SK-N-SH treated with all-trans-retinoic acid at 6 μM for 48 hours (cell line): ENCODE results near the gene LCE3B.

Experiments used
- ATAC-seq: fragments of 200-7000 bp; cut with Tn5 transposase; 3 replicates; pipeline ENCODE4 v1.9.1; 2020; ENCODE audit warnings: mild to moderate bottlenecking, moderate library complexity
- ARNTL ChIP-seq: fragments of 450-650 bp; formaldehyde crosslinking; IDR thresholded peaks from 2 replicates; pipeline ENCODE4 v1.5.0; 2020; ENCODE audit warnings: low read depth, mild to moderate bottlenecking, moderate library complexity, borderline replicate concordance
- BACH2 ChIP-seq: fragments of 250-450 bp; sonication (Bioruptor Pico); IDR thresholded peaks from 2 replicates; pipeline ENCODE4 v1.9.0; 2021; ENCODE audit warnings: mild to moderate bottlenecking, borderline replicate concordance
- CSDC2 ChIP-seq: fragments of 250-450 bp; sonication (Bioruptor Pico); IDR thresholded peaks from 2 replicates; pipeline ENCODE4 v1.5.0; 2020; ENCODE audit warnings: mild to moderate bottlenecking, moderate library complexity
- ESRRG ChIP-seq: fragments of 250-450 bp; sonication (Bioruptor Pico); IDR thresholded peaks from 2 replicates; pipeline ENCODE4 v1.6.1; 2021; ENCODE audit warnings: mild to moderate bottlenecking
- GLIS3 ChIP-seq: fragments of 250-450 bp; sonication (Bioruptor Pico); IDR thresholded peaks from 2 replicates; pipeline ENCODE4 v1.5.0; 2020; ENCODE audit warnings: mild to moderate bottlenecking, moderate library complexity
- ISL1 ChIP-seq: fragments of 250-450 bp; sonication (Bioruptor Pico); IDR thresholded peaks from 2 replicates; pipeline ENCODE4 v2.1.2; 2022; ENCODE audit warnings: mild to moderate bottlenecking, moderate library complexity
- OSR1 ChIP-seq: fragments of 250-450 bp; sonication (Bioruptor Pico); IDR thresholded peaks from 2 replicates; pipeline ENCODE4 v1.8.0; 2022; ENCODE audit warnings: moderate library complexity, mild to moderate bottlenecking, inconsistent platforms
- PPARA ChIP-seq: fragments of 250-450 bp; sonication (Bioruptor Pico); IDR thresholded peaks from 2 replicates; pipeline ENCODE4 v1.5.0; 2020; ENCODE audit warnings: mild to moderate bottlenecking, borderline replicate concordance
- RARB ChIP-seq: fragments of 250-450 bp; sonication (Bioruptor Pico); IDR thresholded peaks from 2 replicates; pipeline ENCODE4 v1.8.0; 2021; ENCODE audit warnings: mild to moderate bottlenecking, moderate library complexity
- SNAI2 ChIP-seq: fragments of 250-450 bp; sonication (Bioruptor Pico); IDR thresholded peaks from 2 replicates; pipeline ENCODE4 v1.5.0; 2020; ENCODE audit warnings: mild to moderate bottlenecking, moderate library complexity
- TCF4 ChIP-seq: fragments of 250-450 bp; sonication (Bioruptor Pico); IDR thresholded peaks from 2 replicates; pipeline ENCODE4 v1.8.0; 2021; ENCODE audit warnings: mild to moderate bottlenecking, moderate library complexity, borderline replicate concordance
- TOX ChIP-seq: fragments of 250-450 bp; sonication (Bioruptor Pico); IDR thresholded peaks from 2 replicates; pipeline ENCODE4 v1.8.0; 2021; ENCODE audit warnings: mild to moderate bottlenecking, moderate library complexity, borderline replicate concordance
- ZC3H10 ChIP-seq: fragments of 250-450 bp; sonication (Bioruptor Pico); IDR thresholded peaks from 2 replicates; pipeline ENCODE4 v1.5.1; 2021; ENCODE audit warnings: mild to moderate bottlenecking, moderate library complexity
- ZFP3 ChIP-seq: fragments of 250-450 bp; sonication (Bioruptor Pico); IDR thresholded peaks from 2 replicates; pipeline ENCODE4 v1.5.0; 2020; ENCODE audit warnings: mild to moderate bottlenecking, moderate library complexity
- ZFP30 ChIP-seq: fragments of 450-650 bp; formaldehyde crosslinking; IDR thresholded peaks from 2 replicates; pipeline ENCODE4 v1.5.0; 2022; ENCODE audit warnings: mild to moderate bottlenecking, moderate library complexity
- ZNF565 ChIP-seq: fragments of 450-650 bp; formaldehyde crosslinking; conservative IDR thresholded peaks from 2 replicates; pipeline ENCODE4 v1.5.0; 2020; ENCODE audit warnings: low read depth, mild to moderate bottlenecking, moderate library complexity
- ZNF70 ChIP-seq: fragments of 450-650 bp; formaldehyde crosslinking; IDR thresholded peaks from 2 replicates; pipeline ENCODE4 v1.5.0; 2020; ENCODE audit warnings: mild to moderate bottlenecking, moderate library complexity
- ZNF8 ChIP-seq: fragments of 450-650 bp; formaldehyde crosslinking; IDR thresholded peaks from 2 replicates; pipeline ENCODE4 v1.5.0; 2020; ENCODE audit warnings: mild to moderate bottlenecking, moderate library complexity
- TF ChIP-seq, protein P1 (sequence below): fragments of 250-450 bp; sonication (Bioruptor Pico); IDR thresholded peaks from 2 replicates; pipeline ENCODE4 v1.5.1; 2021; ENCODE audit warnings: mild to moderate bottlenecking, moderate library complexity
- TF ChIP-seq, protein P2 (sequence below): fragments of 250-450 bp; sonication (Bioruptor Pico); IDR thresholded peaks from 2 replicates; pipeline ENCODE4 v1.8.0; 2021; ENCODE audit warnings: low read depth, mild to moderate bottlenecking, moderate library complexity, borderline replicate concordance
- TF ChIP-seq, protein P3 (sequence below): fragments of 250-450 bp; sonication (Bioruptor Pico); IDR thresholded peaks from 2 replicates; pipeline ENCODE4 v1.5.1; 2020; ENCODE audit warnings: low read depth, mild to moderate bottlenecking, moderate library complexity
- TF ChIP-seq, protein P4 (sequence below): fragments of 250-450 bp; sonication (Bioruptor Pico); IDR thresholded peaks from 2 replicates; pipeline ENCODE4 v1.8.0; 2020; ENCODE audit warnings: mild to moderate bottlenecking, moderate library complexity, borderline replicate concordance
- TF ChIP-seq, protein P5 (sequence below): fragments of 250-450 bp; sonication (Bioruptor Pico); IDR thresholded peaks from 2 replicates; pipeline ENCODE4 v1.5.0; 2020; ENCODE audit warnings: mild to moderate bottlenecking, moderate library complexity

LCE3B gene

DNA sequence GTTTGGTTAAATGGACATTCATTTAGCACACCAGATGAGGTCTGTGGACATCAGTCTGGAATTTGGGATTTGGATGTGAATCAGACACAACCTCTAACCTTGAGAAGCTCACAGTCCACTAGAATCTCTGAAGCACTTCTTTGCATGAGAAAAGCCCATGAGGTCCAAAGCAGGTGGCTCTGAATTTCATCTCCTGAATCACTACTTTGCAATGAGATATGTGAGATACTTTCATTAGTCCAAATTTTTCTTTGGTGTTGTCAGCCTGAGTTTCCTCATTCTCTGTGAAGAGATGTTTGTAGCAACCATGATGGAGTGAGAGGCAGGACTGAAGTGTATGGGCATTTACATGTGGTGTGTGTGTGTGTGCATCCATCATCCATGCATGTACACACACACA lies 33.0 kb downstream of the LCE3B start:
- ATAC-seq: no peak
- no peak for TF ChIP-seq ZNF70
- no peak for TF ChIP-seq ZNF8 (CRISPR knock-in tag)
- TF ChIP-seq TCF4: no peak
- TF ChIP-seq ZNF565: no peak
- TF ChIP-seq OSR1 (CRISPR knock-in tag): no peak
- TF ChIP-seq RARB (CRISPR knock-in tag): no peak
- TF ChIP-seq SNAI2: no peak
- TF ChIP-seq, protein P1, sequence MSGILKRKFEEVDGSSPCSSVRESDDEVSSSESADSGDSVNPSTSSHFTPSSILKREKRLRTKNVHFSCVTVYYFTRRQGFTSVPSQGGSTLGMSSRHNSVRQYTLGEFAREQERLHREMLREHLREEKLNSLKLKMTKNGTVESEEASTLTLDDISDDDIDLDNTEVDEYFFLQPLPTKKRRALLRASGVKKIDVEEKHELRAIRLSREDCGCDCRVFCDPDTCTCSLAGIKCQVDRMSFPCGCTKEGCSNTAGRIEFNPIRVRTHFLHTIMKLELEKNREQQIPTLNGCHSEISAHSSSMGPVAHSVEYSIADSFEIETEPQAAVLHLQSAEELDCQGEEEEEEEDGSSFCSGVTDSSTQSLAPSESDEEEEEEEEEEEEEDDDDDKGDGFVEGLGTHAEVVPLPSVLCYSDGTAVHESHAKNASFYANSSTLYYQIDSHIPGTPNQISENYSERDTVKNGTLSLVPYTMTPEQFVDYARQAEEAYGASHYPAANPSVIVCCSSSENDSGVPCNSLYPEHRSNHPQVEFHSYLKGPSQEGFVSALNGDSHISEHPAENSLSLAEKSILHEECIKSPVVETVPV (CRISPR knock-in tag): no peak
- no peak for TF ChIP-seq BACH2 (CRISPR knock-in tag)
- TF ChIP-seq ZFP30 (CRISPR knock-in tag): no peak
- TF ChIP-seq PPARA (CRISPR knock-in tag): no peak
- TF ChIP-seq ZC3H10 (CRISPR knock-in tag): no peak
- TF ChIP-seq, protein P2, sequence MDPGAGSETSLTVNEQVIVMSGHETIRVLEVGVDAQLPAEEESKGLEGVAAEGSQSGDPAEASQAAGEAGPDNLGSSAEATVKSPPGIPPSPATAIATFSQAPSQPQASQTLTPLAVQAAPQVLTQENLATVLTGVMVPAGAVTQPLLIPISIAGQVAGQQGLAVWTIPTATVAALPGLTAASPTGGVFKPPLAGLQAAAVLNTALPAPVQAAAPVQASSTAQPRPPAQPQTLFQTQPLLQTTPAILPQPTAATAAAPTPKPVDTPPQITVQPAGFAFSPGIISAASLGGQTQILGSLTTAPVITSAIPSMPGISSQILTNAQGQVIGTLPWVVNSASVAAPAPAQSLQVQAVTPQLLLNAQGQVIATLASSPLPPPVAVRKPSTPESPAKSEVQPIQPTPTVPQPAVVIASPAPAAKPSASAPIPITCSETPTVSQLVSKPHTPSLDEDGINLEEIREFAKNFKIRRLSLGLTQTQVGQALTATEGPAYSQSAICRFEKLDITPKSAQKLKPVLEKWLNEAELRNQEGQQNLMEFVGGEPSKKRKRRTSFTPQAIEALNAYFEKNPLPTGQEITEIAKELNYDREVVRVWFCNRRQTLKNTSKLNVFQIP (CRISPR knock-in tag): no peak
- TF ChIP-seq, protein P3, sequence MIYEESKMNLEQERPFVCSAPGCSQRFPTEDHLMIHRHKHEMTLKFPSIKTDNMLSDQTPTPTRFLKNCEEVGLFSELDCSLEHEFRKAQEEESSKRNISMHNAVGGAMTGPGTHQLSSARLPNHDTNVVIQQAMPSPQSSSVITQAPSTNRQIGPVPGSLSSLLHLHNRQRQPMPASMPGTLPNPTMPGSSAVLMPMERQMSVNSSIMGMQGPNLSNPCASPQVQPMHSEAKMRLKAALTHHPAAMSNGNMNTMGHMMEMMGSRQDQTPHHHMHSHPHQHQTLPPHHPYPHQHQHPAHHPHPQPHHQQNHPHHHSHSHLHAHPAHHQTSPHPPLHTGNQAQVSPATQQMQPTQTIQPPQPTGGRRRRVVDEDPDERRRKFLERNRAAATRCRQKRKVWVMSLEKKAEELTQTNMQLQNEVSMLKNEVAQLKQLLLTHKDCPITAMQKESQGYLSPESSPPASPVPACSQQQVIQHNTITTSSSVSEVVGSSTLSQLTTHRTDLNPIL: no peak
- no peak for TF ChIP-seq GLIS3 (CRISPR knock-in tag)
- no peak for TF ChIP-seq TOX (CRISPR knock-in tag)
- no peak for TF ChIP-seq ZFP3
- no peak for TF ChIP-seq ESRRG (CRISPR knock-in tag)
- TF ChIP-seq, protein P4, sequence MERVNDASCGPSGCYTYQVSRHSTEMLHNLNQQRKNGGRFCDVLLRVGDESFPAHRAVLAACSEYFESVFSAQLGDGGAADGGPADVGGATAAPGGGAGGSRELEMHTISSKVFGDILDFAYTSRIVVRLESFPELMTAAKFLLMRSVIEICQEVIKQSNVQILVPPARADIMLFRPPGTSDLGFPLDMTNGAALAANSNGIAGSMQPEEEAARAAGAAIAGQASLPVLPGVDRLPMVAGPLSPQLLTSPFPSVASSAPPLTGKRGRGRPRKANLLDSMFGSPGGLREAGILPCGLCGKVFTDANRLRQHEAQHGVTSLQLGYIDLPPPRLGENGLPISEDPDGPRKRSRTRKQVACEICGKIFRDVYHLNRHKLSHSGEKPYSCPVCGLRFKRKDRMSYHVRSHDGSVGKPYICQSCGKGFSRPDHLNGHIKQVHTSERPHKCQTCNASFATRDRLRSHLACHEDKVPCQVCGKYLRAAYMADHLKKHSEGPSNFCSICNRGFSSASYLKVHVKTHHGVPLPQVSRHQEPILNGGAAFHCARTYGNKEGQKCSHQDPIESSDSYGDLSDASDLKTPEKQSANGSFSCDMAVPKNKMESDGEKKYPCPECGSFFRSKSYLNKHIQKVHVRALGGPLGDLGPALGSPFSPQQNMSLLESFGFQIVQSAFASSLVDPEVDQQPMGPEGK (CRISPR knock-in tag): no peak
- no peak for TF ChIP-seq CSDC2

DNA sequence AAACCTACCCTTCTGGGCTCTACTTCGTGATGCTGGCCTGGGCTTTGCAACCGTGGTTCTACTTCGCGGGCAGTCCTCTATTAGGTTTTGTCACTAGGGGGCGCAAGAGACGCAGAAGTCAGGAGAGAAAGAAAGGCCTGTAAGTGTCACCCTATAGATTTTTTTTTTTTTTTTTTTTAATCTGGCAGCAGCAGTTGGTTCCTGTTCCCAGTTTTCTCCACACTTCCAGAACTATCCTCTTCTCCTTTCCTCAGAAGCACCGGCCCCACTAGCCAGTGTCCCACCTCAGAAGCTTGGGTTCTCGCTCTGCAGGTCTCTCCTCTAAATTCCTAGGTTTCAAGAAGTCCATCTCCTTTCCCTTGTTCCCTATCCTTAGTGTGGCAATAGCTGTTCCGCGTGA lies 40.5 kb downstream of the LCE3B start:
- TF ChIP-seq, protein P2 (CRISPR knock-in tag): no peak
- TF ChIP-seq ARNTL (CRISPR knock-in tag) (no peak), OSR1 (CRISPR knock-in tag) (no peak), ZFP30 (CRISPR knock-in tag) (no peak), ZNF565 (no peak), ESRRG (CRISPR knock-in tag) (no peak)
- peak; percentile 95 for ATAC-seq

DNA sequence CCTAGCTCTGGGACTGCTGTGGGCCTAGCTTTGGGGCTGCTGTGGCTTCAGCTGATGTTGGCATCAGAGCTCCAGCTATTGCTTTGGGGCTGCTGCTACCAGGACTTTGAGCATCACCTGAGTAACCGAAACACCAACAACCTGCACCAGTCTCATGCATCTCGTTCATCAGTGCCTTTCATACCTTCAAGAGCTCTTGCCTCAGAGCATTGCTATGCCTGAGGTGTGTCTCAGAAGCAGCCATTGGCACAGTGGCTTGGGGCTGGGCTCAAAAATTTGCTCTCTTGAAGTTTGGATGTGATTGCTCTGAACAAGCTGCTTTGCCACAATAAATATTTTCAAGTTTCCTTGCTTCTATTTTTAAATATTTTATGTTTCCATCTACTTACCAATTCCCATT lies 42.8 kb downstream of the LCE3B start:
- no peak for TF ChIP-seq ZNF70
- no peak for TF ChIP-seq TOX (CRISPR knock-in tag)
- TF ChIP-seq, protein P3: no peak
- TF ChIP-seq, protein P5, sequence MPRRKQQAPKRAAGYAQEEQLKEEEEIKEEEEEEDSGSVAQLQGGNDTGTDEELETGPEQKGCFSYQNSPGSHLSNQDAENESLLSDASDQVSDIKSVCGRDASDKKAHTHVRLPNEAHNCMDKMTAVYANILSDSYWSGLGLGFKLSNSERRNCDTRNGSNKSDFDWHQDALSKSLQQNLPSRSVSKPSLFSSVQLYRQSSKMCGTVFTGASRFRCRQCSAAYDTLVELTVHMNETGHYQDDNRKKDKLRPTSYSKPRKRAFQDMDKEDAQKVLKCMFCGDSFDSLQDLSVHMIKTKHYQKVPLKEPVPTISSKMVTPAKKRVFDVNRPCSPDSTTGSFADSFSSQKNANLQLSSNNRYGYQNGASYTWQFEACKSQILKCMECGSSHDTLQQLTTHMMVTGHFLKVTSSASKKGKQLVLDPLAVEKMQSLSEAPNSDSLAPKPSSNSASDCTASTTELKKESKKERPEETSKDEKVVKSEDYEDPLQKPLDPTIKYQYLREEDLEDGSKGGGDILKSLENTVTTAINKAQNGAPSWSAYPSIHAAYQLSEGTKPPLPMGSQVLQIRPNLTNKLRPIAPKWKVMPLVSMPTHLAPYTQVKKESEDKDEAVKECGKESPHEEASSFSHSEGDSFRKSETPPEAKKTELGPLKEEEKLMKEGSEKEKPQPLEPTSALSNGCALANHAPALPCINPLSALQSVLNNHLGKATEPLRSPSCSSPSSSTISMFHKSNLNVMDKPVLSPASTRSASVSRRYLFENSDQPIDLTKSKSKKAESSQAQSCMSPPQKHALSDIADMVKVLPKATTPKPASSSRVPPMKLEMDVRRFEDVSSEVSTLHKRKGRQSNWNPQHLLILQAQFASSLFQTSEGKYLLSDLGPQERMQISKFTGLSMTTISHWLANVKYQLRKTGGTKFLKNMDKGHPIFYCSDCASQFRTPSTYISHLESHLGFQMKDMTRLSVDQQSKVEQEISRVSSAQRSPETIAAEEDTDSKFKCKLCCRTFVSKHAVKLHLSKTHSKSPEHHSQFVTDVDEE (CRISPR knock-in tag): no peak
- TF ChIP-seq, protein P4 (CRISPR knock-in tag): no peak
- TF ChIP-seq ISL1 (CRISPR knock-in tag): no peak
- TF ChIP-seq ESRRG (CRISPR knock-in tag): no peak
- no peak for TF ChIP-seq ZC3H10 (CRISPR knock-in tag)
- no peak for TF ChIP-seq BACH2 (CRISPR knock-in tag)
- TF ChIP-seq ZNF8 (CRISPR knock-in tag): no peak
- TF ChIP-seq OSR1 (CRISPR knock-in tag): no peak
- no peak for TF ChIP-seq PPARA (CRISPR knock-in tag)
- no peak for TF ChIP-seq ZFP3
- TF ChIP-seq TCF4: no peak
- TF ChIP-seq RARB (CRISPR knock-in tag): no peak
- no peak for TF ChIP-seq ZNF565
- TF ChIP-seq SNAI2: no peak
- no peak for ATAC-seq
